ENCODE results near the gene ECPAS.

DNA sequence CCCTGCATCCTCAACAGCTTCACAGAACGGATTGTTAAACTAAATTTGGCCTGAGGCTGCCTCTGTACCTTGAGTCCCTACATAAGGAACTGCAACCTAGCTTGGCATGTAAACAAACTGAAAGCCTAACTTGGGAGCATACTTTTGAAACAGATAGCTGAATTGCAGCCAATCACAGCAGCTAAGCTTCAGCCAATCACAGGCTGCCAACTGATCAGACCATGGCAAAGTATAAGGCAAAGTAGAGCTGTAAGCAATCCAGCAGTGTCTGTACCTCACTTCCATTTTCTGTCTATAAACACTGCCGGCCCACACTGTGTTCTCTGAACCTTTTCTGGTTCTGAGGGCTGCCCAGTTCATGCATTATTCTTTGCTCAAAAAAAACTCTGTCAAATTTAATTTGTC, 31.9 kb upstream of the ECPAS start:
- TF ChIP-seq, protein P1, sequence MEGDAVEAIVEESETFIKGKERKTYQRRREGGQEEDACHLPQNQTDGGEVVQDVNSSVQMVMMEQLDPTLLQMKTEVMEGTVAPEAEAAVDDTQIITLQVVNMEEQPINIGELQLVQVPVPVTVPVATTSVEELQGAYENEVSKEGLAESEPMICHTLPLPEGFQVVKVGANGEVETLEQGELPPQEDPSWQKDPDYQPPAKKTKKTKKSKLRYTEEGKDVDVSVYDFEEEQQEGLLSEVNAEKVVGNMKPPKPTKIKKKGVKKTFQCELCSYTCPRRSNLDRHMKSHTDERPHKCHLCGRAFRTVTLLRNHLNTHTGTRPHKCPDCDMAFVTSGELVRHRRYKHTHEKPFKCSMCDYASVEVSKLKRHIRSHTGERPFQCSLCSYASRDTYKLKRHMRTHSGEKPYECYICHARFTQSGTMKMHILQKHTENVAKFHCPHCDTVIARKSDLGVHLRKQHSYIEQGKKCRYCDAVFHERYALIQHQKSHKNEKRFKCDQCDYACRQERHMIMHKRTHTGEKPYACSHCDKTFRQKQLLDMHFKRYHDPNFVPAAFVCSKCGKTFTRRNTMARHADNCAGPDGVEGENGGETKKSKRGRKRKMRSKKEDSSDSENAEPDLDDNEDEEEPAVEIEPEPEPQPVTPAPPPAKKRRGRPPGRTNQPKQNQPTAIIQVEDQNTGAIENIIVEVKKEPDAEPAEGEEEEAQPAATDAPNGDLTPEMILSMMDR (IDR thresholded peaks at IDR 0.05; ENCODE audit: low read depth, low read length) = no peak
- TF ChIP-seq EZH2phosphoT487 (IDR thresholded peaks at IDR 0.05; ENCODE audit: low read depth) = no peak

All from OCI-LY3 (cell line).